ENCODE results near the gene SND1. TPM values are rescaled to one million over a fixed set of nuclear protein-coding genes. Genes with fewer than 3 reads are reported as not detected.

Gene SND1
- total RNA-seq, 4 donors from 2014 or later = 84.2 to 98.8 (median 93.4) TPM

DNA sequence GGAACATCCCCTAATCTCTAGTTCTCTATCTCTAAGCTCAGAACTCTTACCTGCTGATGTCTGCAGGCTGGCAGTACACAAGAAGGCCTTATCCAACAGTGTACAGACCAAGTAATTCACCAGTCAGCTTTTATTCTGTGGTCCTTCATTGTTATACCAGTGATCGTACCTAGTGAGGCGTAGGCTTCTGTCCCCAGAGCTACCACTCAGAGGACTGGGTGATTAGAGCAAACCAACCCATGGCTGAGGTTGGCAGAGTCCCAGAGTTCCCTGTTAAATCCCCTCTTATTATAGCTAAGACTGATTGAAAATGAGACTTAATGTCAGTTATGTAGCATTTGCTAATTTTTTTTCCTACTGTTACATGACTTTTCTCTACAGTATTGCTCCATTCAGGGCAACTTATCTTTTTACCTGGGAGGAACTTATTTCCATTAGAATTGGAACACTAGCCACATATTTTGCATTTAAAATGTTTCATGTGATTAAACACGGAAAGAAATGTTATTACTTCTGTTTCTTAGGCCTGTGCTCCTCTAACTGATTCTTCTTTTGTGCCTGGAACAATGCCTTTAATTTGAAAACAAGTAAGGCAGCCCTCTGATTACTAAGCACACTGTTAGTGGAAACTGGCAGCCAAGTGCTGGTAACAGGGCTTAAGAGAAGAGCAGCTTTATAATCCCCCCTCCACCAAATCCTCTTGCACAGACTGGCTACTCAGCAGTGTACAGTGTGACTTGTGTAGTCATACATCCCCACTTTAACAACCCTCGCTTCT, 252.1 kb downstream of the SND1 start:
- peaks cover 0 to 41% (median 17%) of the 10 kb centered on the region in 3 donors for H3K4me1 ChIP-seq
- 70 to 82% methylated on average over 4 of the region's 4 CpGs for WGBS, 2 donors
- H3K4me3 ChIP-seq = no peak overlapping the region
- intact Hi-C loops (cut with DNase I) = no loop called here
- H3K9me3 ChIP-seq = no peaks in the 10 kb centered on the region
- no peak overlapping the region for H3K27ac ChIP-seq
- H3K27me3 ChIP-seq = no peaks in the 10 kb centered on the region
- TF ChIP-seq, protein P1, sequence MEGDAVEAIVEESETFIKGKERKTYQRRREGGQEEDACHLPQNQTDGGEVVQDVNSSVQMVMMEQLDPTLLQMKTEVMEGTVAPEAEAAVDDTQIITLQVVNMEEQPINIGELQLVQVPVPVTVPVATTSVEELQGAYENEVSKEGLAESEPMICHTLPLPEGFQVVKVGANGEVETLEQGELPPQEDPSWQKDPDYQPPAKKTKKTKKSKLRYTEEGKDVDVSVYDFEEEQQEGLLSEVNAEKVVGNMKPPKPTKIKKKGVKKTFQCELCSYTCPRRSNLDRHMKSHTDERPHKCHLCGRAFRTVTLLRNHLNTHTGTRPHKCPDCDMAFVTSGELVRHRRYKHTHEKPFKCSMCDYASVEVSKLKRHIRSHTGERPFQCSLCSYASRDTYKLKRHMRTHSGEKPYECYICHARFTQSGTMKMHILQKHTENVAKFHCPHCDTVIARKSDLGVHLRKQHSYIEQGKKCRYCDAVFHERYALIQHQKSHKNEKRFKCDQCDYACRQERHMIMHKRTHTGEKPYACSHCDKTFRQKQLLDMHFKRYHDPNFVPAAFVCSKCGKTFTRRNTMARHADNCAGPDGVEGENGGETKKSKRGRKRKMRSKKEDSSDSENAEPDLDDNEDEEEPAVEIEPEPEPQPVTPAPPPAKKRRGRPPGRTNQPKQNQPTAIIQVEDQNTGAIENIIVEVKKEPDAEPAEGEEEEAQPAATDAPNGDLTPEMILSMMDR (IDR thresholded peaks at IDR 0.05) = no peak
- TF ChIP-seq POLR2A (IDR thresholded peaks at IDR 0.05) = no peak
- no peak for DNase-seq
- peaks cover 0 to 15% (median 0%) of the 10 kb centered on the region in 3 donors for H3K36me3 ChIP-seq

DNA sequence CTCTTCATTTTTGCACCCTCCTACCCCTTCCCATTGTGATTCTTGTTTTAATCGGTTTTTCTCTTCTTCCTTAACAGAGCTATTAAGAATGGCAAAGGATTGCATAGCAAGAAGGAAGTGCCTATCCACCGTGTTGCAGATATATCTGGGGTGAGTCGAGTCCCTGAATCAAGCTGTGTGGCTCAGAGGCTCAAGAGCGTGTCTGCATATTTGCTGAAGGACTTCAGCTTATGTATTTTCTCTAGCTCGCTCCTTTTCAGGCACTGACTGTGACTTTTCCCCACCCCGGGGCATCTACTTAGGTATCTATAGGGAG, 252.6 kb downstream of the SND1 start:
- no peak for TF ChIP-seq POLR2A (IDR thresholded peaks at IDR 0.05)
- TF ChIP-seq, protein P1 (IDR thresholded peaks at IDR 0.05) = no peak
- WGBS, 2 donors = 56 to 61% methylated on average over 5 to 6 of the region's 6 CpGs
- no peak overlapping the region for H3K27ac ChIP-seq
- no peak for DNase-seq
- H3K9me3 ChIP-seq = no peaks in the 10 kb centered on the region
- H3K36me3 ChIP-seq = peaks cover 0 to 15% (median 0%) of the 10 kb centered on the region in 3 donors
- no peaks in the 10 kb centered on the region for H3K27me3 ChIP-seq
- H3K4me3 ChIP-seq = no peak overlapping the region
- H3K4me1 ChIP-seq = peaks cover 0 to 41% (median 17%) of the 10 kb centered on the region in 3 donors
- intact Hi-C loops (cut with DNase I) = no loop called here

DNA sequence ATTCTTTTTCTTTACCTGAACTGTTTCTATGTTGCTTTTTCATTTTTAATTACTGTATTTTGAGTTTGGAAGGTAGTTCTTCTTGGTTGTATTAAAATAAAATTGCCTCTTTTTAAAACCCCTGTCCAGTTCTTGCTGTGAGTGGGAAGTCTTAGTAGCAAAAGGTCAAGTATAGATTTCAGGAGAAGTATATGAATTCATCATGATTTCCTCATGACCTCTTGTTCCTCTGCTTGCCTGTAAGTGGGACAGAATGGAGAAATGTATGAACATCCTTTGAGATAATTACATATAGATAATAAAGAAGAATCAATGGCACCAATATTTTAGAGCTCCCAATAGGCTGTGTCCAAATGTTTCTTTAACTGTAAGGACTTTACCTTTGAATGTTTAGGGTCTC, 253.0 kb downstream of the SND1 start:
- H3K27me3 ChIP-seq = no peaks in the 10 kb centered on the region
- no peak overlapping the region for H3K4me3 ChIP-seq
- DNase-seq = no peak
- H3K36me3 ChIP-seq = peaks cover 0 to 15% (median 0%) of the 10 kb centered on the region in 3 donors
- no peaks in the 10 kb centered on the region for H3K9me3 ChIP-seq
- TF ChIP-seq, protein P1 (IDR thresholded peaks at IDR 0.05) = no peak
- TF ChIP-seq POLR2A (IDR thresholded peaks at IDR 0.05) = no peak
- no peak overlapping the region for H3K27ac ChIP-seq
- H3K4me1 ChIP-seq = peaks cover 0 to 41% (median 17%) of the 10 kb centered on the region in 3 donors
- intact Hi-C loops (cut with DNase I) = no loop called here

DNA sequence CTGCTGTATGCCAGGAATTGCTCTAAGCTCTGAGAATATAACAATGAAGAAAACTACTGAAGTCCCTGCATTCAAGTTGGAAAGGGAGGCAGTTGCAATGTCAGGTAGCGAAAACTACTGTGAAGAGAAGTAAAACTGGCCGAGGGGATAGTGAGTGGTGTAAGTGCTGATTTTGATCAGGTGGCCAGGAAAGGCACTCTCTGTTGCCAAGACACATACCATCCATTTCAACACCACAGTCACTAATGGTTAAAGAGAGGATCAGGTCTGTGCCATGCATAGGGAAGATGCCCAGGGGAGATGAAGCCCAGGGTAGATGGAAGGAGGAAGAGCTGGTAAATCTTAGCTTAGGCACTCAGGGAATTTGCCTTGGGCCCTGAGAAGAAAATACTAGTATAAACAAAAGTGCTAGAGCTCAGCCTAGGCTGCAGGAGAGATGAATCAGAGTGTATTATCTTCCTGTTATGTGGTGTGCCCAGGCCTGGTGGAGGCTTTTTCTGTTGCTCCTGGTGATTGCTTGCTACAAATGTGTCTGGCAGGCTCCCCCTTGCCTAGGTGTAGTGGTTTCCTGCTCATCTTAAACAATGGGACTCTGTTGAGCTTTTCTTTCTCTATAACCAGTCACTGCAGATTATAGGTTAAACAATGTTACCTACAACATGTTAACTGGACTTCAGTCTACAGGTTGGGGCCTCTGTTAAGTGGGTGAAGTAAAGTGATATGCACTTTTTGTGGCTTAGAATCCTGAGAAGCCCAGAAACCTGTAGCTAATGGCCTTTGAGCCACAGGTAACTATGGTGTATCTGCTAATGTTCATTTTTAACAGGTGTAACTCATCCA, 253.7 kb downstream of the SND1 start:
- Histone ChIP-seq H3K27me3 (no peaks in the 10 kb centered on the region), H3K9me3 (no peaks in the 10 kb centered on the region), H3K36me3 (peaks cover 0 to 15% (median 0%) of the 10 kb centered on the region in 3 donors), H3K4me1 (peaks cover 0 to 41% (median 17%) of the 10 kb centered on the region in 3 donors), H3K27ac (no peak overlapping the region), H3K4me3 (no peak overlapping the region)
- 78 to 83% methylated on average over 2 of the region's 2 CpGs for WGBS, 2 donors
- intact Hi-C loops (cut with DNase I) = no loop called here
- DNase-seq = no peak
- TF ChIP-seq, protein P1 (IDR thresholded peaks at IDR 0.05) = no peak
- no peak for TF ChIP-seq POLR2A (IDR thresholded peaks at IDR 0.05)

Measured in esophagus squamous epithelium (tissue), 5 donors.